Mesodermal cell (in vitro differentiated cells): Measurements from ENCODE around the gene APEH.

Source experiments
- H3K27ac ChIP-seq: 2 replicates; pipeline ENCODE4 v1.7.0; 2013; ENCODE audit warnings: mild to moderate bottlenecking, low read depth, low read length, moderate library complexity; ENCODE audit not compliant: severe bottlenecking
- H3K36me3 ChIP-seq: 2 replicates; pipeline ENCODE4 v1.7.1; 2013; ENCODE audit warnings: mild to moderate bottlenecking, low read length, moderate library complexity; ENCODE audit not compliant: control insufficient read depth, insufficient read depth
- H3K4me1 ChIP-seq: one replicate; pipeline ENCODE4 v1.7.1; 2013; ENCODE audit warnings: mild to moderate bottlenecking, low read length; ENCODE audit not compliant: insufficient read depth, control insufficient read depth, poor library complexity, severe bottlenecking
- H3K4me3 ChIP-seq: 2 replicates; pipeline ENCODE4 v1.7.0; 2013; ENCODE audit warnings: low read length, control low read depth, mild to moderate bottlenecking; ENCODE audit not compliant: insufficient read depth, poor library complexity, severe bottlenecking; ENCODE audit errors: extremely low read depth
- H3K9me3 ChIP-seq: 2 replicates; pipeline ENCODE4 v1.7.1; 2013; ENCODE audit warnings: mild to moderate bottlenecking, low read length, moderate library complexity; ENCODE audit not compliant: control insufficient read depth
- WGBS, 2 experiments: methylation state at CpG; one replicate each; pipeline ENCODE4 v1.1.5; 2013; ENCODE audit warnings: missing lambda C conversion rate in 2 of 2; ENCODE audit not compliant: insufficient coverage in 2 of 2; 5-methylcytosine and 5-hydroxymethylcytosine counted together

Gene APEH

GRCh38 chr3:49636883-49637609 is 37.1 kb upstream of the APEH start:
- Histone ChIP-seq H3K4me3 (no peak overlapping the region), H3K36me3 (no peaks in the 10 kb centered on the region), H3K4me1 (peaks cover 15% of the 10 kb centered on the region), H3K27ac (no peak overlapping the region), H3K9me3 (no peaks in the 10 kb centered on the region)
- WGBS, 2 experiments, result 74 to 76% methylated on average over 6 to 7 of the region's 7 CpGs

- WGBS, 2 experiments, result 60 to 83% methylated on average over 5 to 8 of the region's 8 CpGs
- Histone ChIP-seq H3K9me3 (no peaks in the 10 kb centered on the region), H3K27ac (no peak overlapping the region), H3K4me1 (peaks cover 15% of the 10 kb centered on the region), H3K4me3 (no peak overlapping the region), H3K36me3 (no peaks in the 10 kb centered on the region)
Observed at GRCh38 chr3:49638445-49638844, 35.7 kb upstream of the APEH start.

GRCh38 chr3:49639551-49639950 is 34.6 kb upstream of the APEH start:
- H3K4me1 ChIP-seq, result peaks cover 15% of the 10 kb centered on the region
- no peaks in the 10 kb centered on the region for H3K9me3 ChIP-seq
- H3K36me3 ChIP-seq, result no peaks in the 10 kb centered on the region
- no peak overlapping the region for H3K4me3 ChIP-seq
- WGBS, 2 experiments, result 92 to 100% methylated on average over 1 to 2 of the region's 2 CpGs
- H3K27ac ChIP-seq, result no peak overlapping the region

GRCh38 chr3:49641292-49641691 is 32.9 kb upstream of the APEH start:
- H3K9me3 ChIP-seq, result no peaks in the 10 kb centered on the region
- WGBS, 2 experiments, result 70 to 80% methylated on average over 5 to 6 of the region's 7 CpGs
- H3K4me3 ChIP-seq, result no peak overlapping the region
- H3K36me3 ChIP-seq, result no peaks in the 10 kb centered on the region
- H3K27ac ChIP-seq, result no peak overlapping the region
- H3K4me1 ChIP-seq, result peaks cover 15% of the 10 kb centered on the region

- Histone ChIP-seq H3K27ac (no peak overlapping the region), H3K9me3 (no peaks in the 10 kb centered on the region), H3K4me1 (peaks cover 15% of the 10 kb centered on the region), H3K36me3 (no peaks in the 10 kb centered on the region), H3K4me3 (no peak overlapping the region)
- 93 to 94% methylated on average over 13 to 14 of the region's 14 CpGs for WGBS, 2 experiments
Observed at GRCh38 chr3:49641921-49642707, 32.0 kb upstream of the APEH start.

- 91 to 94% methylated on average over 8 of the region's 9 CpGs for WGBS, 2 experiments
- Histone ChIP-seq H3K9me3 (no peaks in the 10 kb centered on the region), H3K4me1 (peaks cover 14% of the 10 kb centered on the region), H3K27ac (no peak overlapping the region), H3K36me3 (no peaks in the 10 kb centered on the region), H3K4me3 (no peak overlapping the region)
Observed at GRCh38 chr3:49642708-49643145, 31.4 kb upstream of the APEH start.

GRCh38 chr3:49644684-49645083 is 29.5 kb upstream of the APEH start:
- Histone ChIP-seq H3K4me1 (peaks cover 22% of the 10 kb centered on the region), H3K36me3 (no peaks in the 10 kb centered on the region), H3K9me3 (no peaks in the 10 kb centered on the region), H3K4me3 (no peak overlapping the region), H3K27ac (no peak overlapping the region)
- WGBS, 2 experiments, result 85 to 88% methylated on average over 6 to 7 of the region's 8 CpGs

GRCh38 chr3:49646236-49646635 is 27.9 kb upstream of the APEH start:
- no peak overlapping the region for H3K4me3 ChIP-seq
- H3K36me3 ChIP-seq, result no peaks in the 10 kb centered on the region
- peaks cover 29% of the 10 kb centered on the region for H3K4me1 ChIP-seq
- H3K9me3 ChIP-seq, result no peaks in the 10 kb centered on the region
- no peak overlapping the region for H3K27ac ChIP-seq
- WGBS, 2 experiments, result 75 to 100% methylated on average over 1 of the region's 3 CpGs

- no peaks in the 10 kb centered on the region for H3K9me3 ChIP-seq
- H3K27ac ChIP-seq, result no peak overlapping the region
- no peaks in the 10 kb centered on the region for H3K36me3 ChIP-seq
- H3K4me3 ChIP-seq, result no peak overlapping the region
- peaks cover 29% of the 10 kb centered on the region for H3K4me1 ChIP-seq
- 81 to 91% methylated on average over 2 of the region's 2 CpGs for WGBS, 2 experiments
Observed at GRCh38 chr3:49647741-49648140, 26.4 kb upstream of the APEH start.

GRCh38 chr3:49648354-49649019 is 25.7 kb upstream of the APEH start:
- 90 to 100% methylated on average over 2 of the region's 3 CpGs for WGBS, 2 experiments
- Histone ChIP-seq H3K36me3 (no peaks in the 10 kb centered on the region), H3K27ac (no peak overlapping the region), H3K4me1 (peaks cover 29% of the 10 kb centered on the region), H3K4me3 (no peak overlapping the region), H3K9me3 (no peaks in the 10 kb centered on the region)
